ENCODE measurements around the gene OLIG3. TPM values are rescaled to one million over a fixed set of nuclear protein-coding genes. Genes with fewer than 3 reads are reported as not detected.

Gene OLIG3
- total RNA-seq (2014; rRNA removed; shearing (Covaris generic)): not detected in 2 replicates

GRCh38 chr6:137494281-137494987 lies at the start of gene OLIG3:
TSS of gene OLIG3 (minus strand) at chr6:137494394. CDS start at chr6:137494170, 224 bp downstream.
- no peak for DNase-seq (ENCODE audit: low read depth)

GRCh38 chr6:137543114-137543513 lies 48.9 kb upstream of the OLIG3 start:
- no peak for DNase-seq (ENCODE audit: low read depth)

- no peak for DNase-seq (ENCODE audit: low read depth)
Observed at GRCh38 chr6:137542713-137543112, 48.5 kb upstream of the OLIG3 start.

GRCh38 chr6:137541534-137542063 lies 47.4 kb upstream of the OLIG3 start:
- no peak for DNase-seq (ENCODE audit: low read depth)

GRCh38 chr6:137536104-137536773 lies 42.0 kb upstream of the OLIG3 start:
- DNase-seq (ENCODE audit: low read depth): no peak

- no peak for DNase-seq (ENCODE audit: low read depth)
Observed at GRCh38 chr6:137531376-137532092, 37.3 kb upstream of the OLIG3 start.

- no peak for DNase-seq (ENCODE audit: low read depth)
Observed at GRCh38 chr6:137530404-137530803, 36.2 kb upstream of the OLIG3 start.

GRCh38 chr6:137522831-137523230 lies 28.6 kb upstream of the OLIG3 start:
- DNase-seq (ENCODE audit: low read depth): no peak

- DNase-seq (ENCODE audit: low read depth): no peak
Observed at GRCh38 chr6:137522198-137522798, 28.1 kb upstream of the OLIG3 start.

- DNase-seq (ENCODE audit: low read depth): no peak
Observed at GRCh38 chr6:137520520-137520919, 26.3 kb upstream of the OLIG3 start.

GRCh38 chr6:137519629-137520176 lies 25.5 kb upstream of the OLIG3 start:
- no peak for DNase-seq (ENCODE audit: low read depth)

GRCh38 chr6:137518386-137518983 lies 24.3 kb upstream of the OLIG3 start:
- no peak for DNase-seq (ENCODE audit: low read depth)

GRCh38 chr6:137514418-137514817 lies 20.2 kb upstream of the OLIG3 start:
- DNase-seq (ENCODE audit: low read depth): no peak

- no peak for DNase-seq (ENCODE audit: low read depth)
Observed at GRCh38 chr6:137512757-137513605, 18.8 kb upstream of the OLIG3 start.

GRCh38 chr6:137510923-137511322 lies 16.7 kb upstream of the OLIG3 start:
- no peak for DNase-seq (ENCODE audit: low read depth)

- DNase-seq (ENCODE audit: low read depth): no peak
Observed at GRCh38 chr6:137498481-137499190, 4.4 kb upstream of the OLIG3 start.

GRCh38 chr6:137497721-137498463 lies 3.7 kb upstream of the OLIG3 start:
- DNase-seq (ENCODE audit: low read depth): no peak

GRCh38 chr6:137496909-137497720 lies 2.9 kb upstream of the OLIG3 start:
- no peak for DNase-seq (ENCODE audit: low read depth)

Measured in RPMI7951 (cell line).